T-helper 2 cell treated with Interferon-gamma antibody and Interleukin-4, amounts not matched to agents 5 μg/mL and 100 μg/mL, for 36 hours (primary cell): Measurements from ENCODE around the gene FRS2.
"Not testable (repeated sequence)": the region's sequence is repeated elsewhere in the genome, so short reads cannot be mapped to it uniquely, and the experiment has no call there.

Source experiments
- DNase-seq: peaks from one replicate; pipeline ENCODE4 v3.0.0; 2021; ENCODE audit warnings: low spot score
- H3K27ac Mint-ChIP-seq: one replicate; pipeline ENCODE4 v1.8.0; 2021; ENCODE audit warnings: mild to moderate bottlenecking, mixed read lengths
- H3K27me3 Mint-ChIP-seq: one replicate; pipeline ENCODE4 v1.8.0; 2021; ENCODE audit warnings: low read depth, mixed read lengths
- H3K36me3 Mint-ChIP-seq: one replicate; pipeline ENCODE4 v1.8.0; 2021; ENCODE audit warnings: low read depth, mixed read lengths
- H3K4me1 Mint-ChIP-seq: one replicate; pipeline ENCODE4 v1.8.0; 2021; ENCODE audit warnings: low read depth, mixed read lengths
- H3K4me3 Mint-ChIP-seq: one replicate; pipeline ENCODE4 v1.8.0; 2022; ENCODE audit warnings: mild to moderate bottlenecking, moderate library complexity, mixed read lengths
- H3K9me3 Mint-ChIP-seq: one replicate; pipeline ENCODE4 v1.8.0; 2021; ENCODE audit warnings: mixed read lengths

Gene FRS2

DNA sequence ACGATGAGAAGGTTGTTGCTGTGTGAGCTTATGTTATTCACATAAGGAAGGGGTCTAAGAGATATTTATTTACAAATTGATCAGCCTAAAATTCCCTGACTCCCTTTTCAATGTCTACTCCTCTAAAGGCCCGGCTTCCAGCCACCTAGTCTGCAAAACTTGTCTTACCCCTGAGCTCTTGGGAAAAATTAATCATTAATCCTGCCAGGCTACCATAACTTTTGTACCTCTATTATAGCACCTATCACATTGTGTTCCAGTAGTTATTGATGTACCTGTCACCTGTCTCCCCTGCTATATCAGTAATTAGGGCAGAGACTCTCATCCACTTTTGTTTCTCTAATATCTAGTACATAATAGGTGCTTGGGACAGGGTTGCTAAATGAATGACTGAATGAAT, 29.3 kb upstream of the FRS2 start:
- H3K36me3 Mint-ChIP-seq = no peaks in the 10 kb centered on the region
- no peak for DNase-seq
- H3K27ac Mint-ChIP-seq = no peak overlapping the region
- H3K4me3 Mint-ChIP-seq = no peak overlapping the region
- peaks cover 2% of the 10 kb centered on the region for H3K27me3 Mint-ChIP-seq
- H3K9me3 Mint-ChIP-seq = no peaks in the 10 kb centered on the region
- H3K4me1 Mint-ChIP-seq = no peaks in the 10 kb centered on the region

DNA sequence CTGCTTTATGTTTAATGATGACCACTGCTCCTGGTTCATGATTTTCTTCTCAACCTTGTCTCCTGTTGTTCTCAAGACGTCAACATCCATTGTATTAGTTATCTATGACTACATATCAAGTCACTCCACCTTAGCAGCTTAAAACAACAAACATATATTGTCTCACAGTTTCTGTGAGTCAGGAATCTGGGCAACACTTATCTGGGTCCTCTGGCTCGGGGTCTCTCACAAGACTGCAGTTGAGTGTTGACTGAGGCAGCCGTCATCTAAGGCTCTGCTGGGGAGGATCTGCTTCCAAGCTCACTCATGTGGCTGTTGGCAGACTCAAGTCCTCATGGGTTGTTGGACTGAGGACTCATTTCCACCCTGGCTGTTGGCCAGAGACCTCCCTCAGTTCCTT, 27.3 kb upstream of the FRS2 start:
- Mint-ChIP-seq H3K27ac (no peak overlapping the region), H3K27me3 (peaks cover 4% of the 10 kb centered on the region), H3K36me3 (no peaks in the 10 kb centered on the region), H3K4me3 (no peak overlapping the region), H3K4me1 (no peaks in the 10 kb centered on the region), H3K9me3 (no peaks in the 10 kb centered on the region)
- DNase-seq = no peak

DNA sequence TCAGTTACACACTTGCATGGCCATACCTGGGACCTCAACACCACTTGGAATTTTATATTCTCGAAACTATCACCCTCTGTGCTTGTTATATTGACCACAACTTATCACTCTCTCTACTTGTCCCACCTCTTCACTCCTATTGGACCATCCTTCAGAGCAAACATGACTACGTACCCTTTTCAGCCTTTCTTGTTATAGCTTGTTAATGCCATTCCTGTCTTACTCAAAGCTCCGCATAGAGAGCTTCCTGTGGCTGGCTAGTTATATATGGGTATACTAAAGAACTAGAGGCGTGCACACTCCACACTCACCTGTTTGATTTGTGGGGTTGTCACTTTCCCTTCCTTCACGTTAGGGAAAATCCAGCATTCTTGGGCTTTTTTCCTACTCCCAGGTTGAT, 26.3 kb upstream of the FRS2 start:
- H3K4me3 Mint-ChIP-seq = no peak overlapping the region
- H3K9me3 Mint-ChIP-seq = no peaks in the 10 kb centered on the region
- no peaks in the 10 kb centered on the region for H3K36me3 Mint-ChIP-seq
- H3K27ac Mint-ChIP-seq = no peak overlapping the region
- H3K4me1 Mint-ChIP-seq = no peaks in the 10 kb centered on the region
- H3K27me3 Mint-ChIP-seq = peaks cover 4% of the 10 kb centered on the region
- DNase-seq = no peak

GRCh38 chr12:69447892-69448291, 22.3 kb upstream of the FRS2 start:
- Mint-ChIP-seq H3K9me3 (no peaks in the 10 kb centered on the region), H3K36me3 (no peaks in the 10 kb centered on the region), H3K27me3 (peaks cover 2% of the 10 kb centered on the region), H3K27ac (no peak overlapping the region), H3K4me1 (no peaks in the 10 kb centered on the region), H3K4me3 (no peak overlapping the region)
- DNase-seq = no peak

GRCh38 chr12:69452598-69453132, 17.5 kb upstream of the FRS2 start:
- H3K4me3 Mint-ChIP-seq, H3K9me3 Mint-ChIP-seq, DNase-seq, H3K4me1 Mint-ChIP-seq, H3K36me3 Mint-ChIP-seq, H3K27ac Mint-ChIP-seq, H3K27me3 Mint-ChIP-seq: not testable (repeated sequence)

- Mint-ChIP-seq H3K4me3 (no peak overlapping the region), H3K27me3 (peaks cover 2% of the 10 kb centered on the region), H3K9me3 (no peaks in the 10 kb centered on the region)
Measured at GRCh38 chr12:69456239-69456638, 13.9 kb upstream of the FRS2 start.

DNA sequence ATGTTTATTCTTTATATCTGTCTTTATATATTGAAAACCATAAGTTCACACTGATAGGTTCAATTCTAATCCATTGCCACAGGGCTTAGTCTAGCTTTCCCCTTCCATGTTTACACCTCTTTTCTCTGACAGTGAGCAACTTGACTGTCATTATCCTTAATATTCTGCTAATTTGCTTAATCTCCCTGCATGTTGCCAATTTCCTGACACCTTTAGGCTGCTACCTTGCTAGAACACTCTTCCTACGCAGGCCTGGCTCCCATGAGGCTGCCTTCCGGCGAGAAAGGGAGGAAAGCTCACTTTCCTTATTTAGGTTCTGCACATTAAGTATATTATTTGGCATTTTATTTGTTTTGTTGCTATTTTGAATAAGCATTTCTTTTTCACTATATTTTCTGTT, 12.8 kb upstream of the FRS2 start:
- H3K36me3 Mint-ChIP-seq = no peaks in the 10 kb centered on the region
- H3K4me3 Mint-ChIP-seq = no peak overlapping the region
- peaks cover 2% of the 10 kb centered on the region for H3K27me3 Mint-ChIP-seq
- H3K27ac Mint-ChIP-seq = no peak overlapping the region
- no peaks in the 10 kb centered on the region for H3K4me1 Mint-ChIP-seq
- H3K9me3 Mint-ChIP-seq = no peaks in the 10 kb centered on the region
- no peak for DNase-seq

More at GRCh38 chr12:69456239-69456638, 13.9 kb upstream of the FRS2 start:
- no peaks in the 10 kb centered on the region for H3K4me1 Mint-ChIP-seq
- no peak for DNase-seq
- H3K27ac Mint-ChIP-seq = no peak overlapping the region
- H3K36me3 Mint-ChIP-seq = no peaks in the 10 kb centered on the region

- Mint-ChIP-seq H3K36me3 (no peaks in the 10 kb centered on the region), H3K9me3 (no peaks in the 10 kb centered on the region), H3K4me1 (no peaks in the 10 kb centered on the region), H3K27ac (no peak overlapping the region), H3K4me3 (no peak overlapping the region), H3K27me3 (peaks cover 2% of the 10 kb centered on the region)
- DNase-seq = no peak
Measured at GRCh38 chr12:69459477-69459876, 10.7 kb upstream of the FRS2 start.

GRCh38 chr12:69464428-69464827, 5.8 kb upstream of the FRS2 start:
- Mint-ChIP-seq H3K9me3 (no peaks in the 10 kb centered on the region), H3K4me3 (no peak overlapping the region), H3K27me3 (no peaks in the 10 kb centered on the region), H3K36me3 (no peaks in the 10 kb centered on the region), H3K4me1 (peaks cover 9% of the 10 kb centered on the region), H3K27ac (no peak overlapping the region)
- no peak for DNase-seq

DNA sequence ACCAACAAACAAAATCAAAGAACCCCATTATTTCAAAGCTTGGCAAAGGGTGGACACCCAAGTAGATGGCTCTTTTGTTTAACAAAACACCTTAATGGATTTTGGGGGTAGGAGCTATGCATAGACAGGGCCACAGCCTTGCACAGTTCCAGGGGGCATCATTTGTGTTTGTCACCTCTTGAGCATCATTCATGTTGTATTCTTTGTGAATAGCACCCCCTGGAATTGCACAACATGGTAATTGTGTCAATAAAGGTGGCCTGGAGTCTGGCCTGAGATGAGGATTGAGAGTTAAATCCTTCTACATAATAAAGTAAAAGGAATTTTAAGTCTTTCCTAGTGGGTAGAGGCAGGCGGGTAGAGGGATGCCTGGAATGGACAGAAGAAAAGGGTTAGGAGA, 3.3 kb upstream of the FRS2 start:
- no peak overlapping the region for H3K4me3 Mint-ChIP-seq

DNA sequence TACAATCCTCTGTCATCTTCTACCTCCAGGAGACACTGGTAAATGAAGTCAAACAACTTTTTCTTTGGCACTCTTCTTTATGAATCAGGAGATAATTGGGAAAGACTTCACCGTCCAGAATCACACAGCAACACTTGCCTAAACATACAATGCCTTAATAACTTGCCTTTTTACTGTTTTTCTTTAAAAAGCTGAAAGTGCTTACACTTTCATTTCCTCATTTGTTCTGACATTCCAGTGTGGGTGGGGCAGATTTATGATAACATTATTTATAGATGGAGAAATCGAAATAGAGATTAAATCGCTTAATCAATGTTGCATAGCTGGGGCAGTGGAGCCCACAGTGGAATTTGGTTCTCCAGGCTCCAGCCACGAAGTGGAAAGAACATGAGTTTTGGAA, 2.8 kb upstream of the FRS2 start:
- Mint-ChIP-seq H3K4me1 (peaks cover 25% of the 10 kb centered on the region), H3K27ac (no peak overlapping the region), H3K4me3 (no peak overlapping the region), H3K27me3 (no peaks in the 10 kb centered on the region), H3K36me3 (peaks cover 4% of the 10 kb centered on the region), H3K9me3 (no peaks in the 10 kb centered on the region)
- no peak for DNase-seq

More for the DNA sequence above, 3.3 kb upstream of the FRS2 start:
- Mint-ChIP-seq H3K9me3 (no peaks in the 10 kb centered on the region), H3K27me3 (no peaks in the 10 kb centered on the region), H3K4me1 (peaks cover 21% of the 10 kb centered on the region), H3K36me3 (peaks cover 3% of the 10 kb centered on the region), H3K27ac (no peak overlapping the region)
- no peak for DNase-seq

DNA sequence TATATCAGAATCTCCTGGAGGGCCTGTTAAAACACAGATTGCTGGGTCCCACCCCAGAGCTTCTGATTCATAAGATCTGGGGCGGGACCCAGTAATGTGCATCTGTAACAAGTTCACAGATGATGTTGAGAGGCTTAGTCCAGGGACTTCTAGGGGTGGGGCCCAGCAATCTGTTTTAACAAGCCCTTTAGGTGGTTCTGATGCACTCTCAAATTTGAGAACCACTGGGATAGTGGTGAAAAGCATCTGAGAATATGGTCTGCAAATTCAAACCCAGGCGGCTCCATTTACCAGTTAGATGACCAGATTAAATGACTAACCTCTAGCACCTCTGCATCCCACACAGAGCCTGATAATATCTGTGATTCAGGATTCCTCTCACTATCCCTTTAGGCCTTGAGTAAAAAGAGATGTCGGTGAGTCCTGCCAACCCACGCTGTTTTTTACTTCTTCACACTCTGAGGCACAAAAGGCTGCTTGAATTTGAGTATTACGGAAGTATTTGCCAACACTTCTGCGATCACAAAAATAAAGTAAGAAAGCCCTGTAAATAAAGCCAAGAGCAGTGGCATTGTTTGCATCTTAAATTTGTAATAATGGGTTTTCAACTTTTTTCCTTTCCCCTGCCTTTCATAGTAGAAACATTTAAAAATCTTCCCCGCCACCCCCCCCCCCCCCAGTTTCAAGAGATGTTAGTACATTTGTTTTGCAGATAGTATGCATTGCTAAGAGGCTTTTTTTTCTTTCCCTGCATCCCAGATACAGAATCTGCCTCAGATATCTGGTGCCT, 1.8 kb upstream of the FRS2 start:
- DNase-seq = peak; percentile 46
- H3K4me3 Mint-ChIP-seq = no peak overlapping the region
- peaks cover 28% of the 10 kb centered on the region for H3K4me1 Mint-ChIP-seq
- H3K27me3 Mint-ChIP-seq = no peaks in the 10 kb centered on the region
- no peaks in the 10 kb centered on the region for H3K9me3 Mint-ChIP-seq
- H3K27ac Mint-ChIP-seq = peak overlapping the region; percentile 15
- peaks cover 7% of the 10 kb centered on the region for H3K36me3 Mint-ChIP-seq

GRCh38 chr12:69469854-69470188, 367 bp upstream of the FRS2 start:
- H3K27ac Mint-ChIP-seq = peak overlapping the region; percentile 93
- H3K36me3 Mint-ChIP-seq = peaks cover 11% of the 10 kb centered on the region
- peak overlapping the region; percentile 95 for H3K4me3 Mint-ChIP-seq
- DNase-seq = no peak
- H3K9me3 Mint-ChIP-seq = no peaks in the 10 kb centered on the region
- peaks cover 33% of the 10 kb centered on the region for H3K4me1 Mint-ChIP-seq
- no peaks in the 10 kb centered on the region for H3K27me3 Mint-ChIP-seq

DNA sequence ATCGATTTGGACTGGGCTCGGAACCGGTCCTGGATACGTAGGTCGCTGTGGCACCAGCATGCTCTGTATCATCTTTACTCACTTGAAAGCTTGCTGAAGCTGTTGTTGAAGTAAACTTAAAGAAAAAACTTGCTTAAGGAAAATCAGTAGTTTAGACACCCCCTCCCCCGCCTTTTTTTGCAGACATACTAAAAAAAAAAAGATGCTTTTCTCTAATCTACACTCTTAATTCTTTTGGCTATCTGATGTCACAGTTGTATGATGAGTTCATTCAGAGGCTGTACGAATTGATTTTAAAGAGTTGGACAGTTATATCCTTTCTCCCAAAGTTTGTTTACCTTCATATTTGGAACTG, 865 bp downstream of the FRS2 start:
- H3K9me3 Mint-ChIP-seq = no peaks in the 10 kb centered on the region

More for the DNA sequence above, 865 bp downstream of the FRS2 start:
- H3K4me1 Mint-ChIP-seq = peaks cover 37% of the 10 kb centered on the region
- no peak for DNase-seq
- peak overlapping the region; percentile 95 for H3K4me3 Mint-ChIP-seq
- peak overlapping the region; percentile 93 for H3K27ac Mint-ChIP-seq
- H3K27me3 Mint-ChIP-seq = no peaks in the 10 kb centered on the region
- H3K36me3 Mint-ChIP-seq = peaks cover 11% of the 10 kb centered on the region
